ENCODE data around the gene ACER3. TPM values are rescaled to one million over a fixed set of nuclear protein-coding genes. Genes with fewer than 3 reads are reported as not detected.

The ACER3 gene
- total RNA-seq, 1 experiment from 2014 or later, result 21.0 TPM

- Mint-ChIP-seq H3K27me3 (ENCODE audit: unreplicated experiment) (no peaks in the 10 kb centered on the region), H3K36me3 (ENCODE audit: insufficient read depth, unreplicated experiment) (no peaks in the 10 kb centered on the region), H3K4me1 (ENCODE audit: low read depth, unreplicated experiment) (peaks cover 28% of the 10 kb centered on the region), H3K27ac (ENCODE audit: unreplicated experiment) (no peak overlapping the region), H3K9me3 (ENCODE audit: low read depth, unreplicated experiment) (no peaks in the 10 kb centered on the region), H3K4me3 (ENCODE audit: low read depth, unreplicated experiment) (no peak overlapping the region)
- no TSS peak for BruUV-seq (replicated peaks)
- no peak for DNase-seq
- no peak for TF ChIP-seq CTCF (IDR thresholded peaks at IDR 0.05; ENCODE audit: unreplicated experiment)
- CTCF ChIA-PET, result no interaction called here
- intact Hi-C loops (cut with micrococcal nuclease; ENCODE audit: unreplicated experiment), result no loop called here
Measured at GRCh38 chr11:76890329-76890728, 29.6 kb downstream of the ACER3 start.

DNA sequence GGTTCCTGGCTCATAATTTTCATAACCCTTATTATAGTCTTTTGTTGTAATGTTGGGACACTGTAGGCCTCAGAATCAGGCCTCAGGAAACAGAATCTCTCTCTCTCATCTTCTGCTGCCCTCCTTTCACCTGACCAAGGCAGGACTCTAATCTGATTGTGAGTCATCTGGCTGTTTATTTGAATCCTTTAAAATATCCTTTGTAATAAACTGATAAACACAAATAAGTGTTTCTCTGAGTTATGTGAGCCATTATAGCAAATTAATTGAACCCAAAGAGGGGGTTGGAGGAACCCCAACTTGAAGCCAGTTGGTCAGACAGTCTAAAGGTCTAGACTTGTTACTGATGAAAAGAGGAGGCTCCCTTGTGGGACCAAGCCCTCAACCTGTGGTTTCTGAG lies 30.6 kb downstream of the ACER3 start:
- CTCF ChIA-PET, result no interaction called here
- Mint-ChIP-seq H3K4me1 (ENCODE audit: low read depth, unreplicated experiment) (peaks cover 19% of the 10 kb centered on the region), H3K4me3 (ENCODE audit: low read depth, unreplicated experiment) (no peak overlapping the region), H3K36me3 (ENCODE audit: insufficient read depth, unreplicated experiment) (no peaks in the 10 kb centered on the region), H3K27ac (ENCODE audit: unreplicated experiment) (no peak overlapping the region), H3K9me3 (ENCODE audit: low read depth, unreplicated experiment) (no peaks in the 10 kb centered on the region), H3K27me3 (ENCODE audit: unreplicated experiment) (no peaks in the 10 kb centered on the region)
- no peak for TF ChIP-seq CTCF (IDR thresholded peaks at IDR 0.05; ENCODE audit: unreplicated experiment)
- BruUV-seq (replicated peaks), result no TSS peak
- DNase-seq, result no peak
- intact Hi-C loops (cut with micrococcal nuclease; ENCODE audit: unreplicated experiment), result no loop called here

DNA sequence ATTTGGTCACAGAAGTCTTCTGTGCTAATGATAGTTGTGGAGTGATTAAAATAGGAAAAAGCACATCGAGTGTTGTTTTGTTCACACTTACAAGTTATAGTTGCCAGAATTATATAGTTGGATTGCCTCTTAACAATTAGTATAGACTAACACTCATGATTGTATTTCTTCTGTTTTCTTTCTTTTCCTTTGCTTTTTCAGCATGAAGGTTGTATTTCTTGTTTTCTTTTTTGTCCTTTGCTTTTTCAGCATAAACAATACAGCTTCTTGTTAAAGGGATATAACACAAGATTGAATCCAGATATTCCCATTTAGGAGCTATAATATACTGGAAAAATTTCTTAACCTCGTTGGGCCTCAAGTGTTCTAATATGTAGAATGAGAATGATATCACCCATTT lies 31.1 kb downstream of the ACER3 start:
- no peak for DNase-seq
- CTCF ChIA-PET, result no interaction called here
- Mint-ChIP-seq H3K4me1 (ENCODE audit: low read depth, unreplicated experiment) (peaks cover 14% of the 10 kb centered on the region), H3K36me3 (ENCODE audit: insufficient read depth, unreplicated experiment) (no peaks in the 10 kb centered on the region), H3K4me3 (ENCODE audit: low read depth, unreplicated experiment) (no peak overlapping the region), H3K27ac (ENCODE audit: unreplicated experiment) (no peak overlapping the region), H3K9me3 (ENCODE audit: low read depth, unreplicated experiment) (no peaks in the 10 kb centered on the region), H3K27me3 (ENCODE audit: unreplicated experiment) (no peaks in the 10 kb centered on the region)
- no peak for TF ChIP-seq CTCF (IDR thresholded peaks at IDR 0.05; ENCODE audit: unreplicated experiment)
- intact Hi-C loops (cut with micrococcal nuclease; ENCODE audit: unreplicated experiment), result no loop called here
- no TSS peak for BruUV-seq (replicated peaks)

DNA sequence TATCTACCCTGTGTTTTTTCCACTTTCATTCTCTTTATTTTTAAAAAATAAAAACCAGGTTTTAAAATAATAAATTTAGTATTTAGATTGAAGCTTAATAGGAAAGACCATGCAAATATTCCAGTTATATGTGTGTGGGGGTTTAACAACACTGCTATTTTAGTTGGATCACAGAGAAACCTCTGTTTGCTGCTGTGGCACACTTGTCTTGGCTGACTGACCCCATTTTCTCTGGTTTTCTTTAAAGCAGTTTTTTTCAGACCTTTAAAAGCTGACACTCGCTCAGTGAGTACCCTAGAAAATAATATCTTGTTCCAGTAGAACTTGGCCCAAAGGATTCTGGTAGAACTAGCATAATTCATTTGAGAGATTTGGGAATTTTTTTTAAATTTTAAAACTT lies 31.6 kb downstream of the ACER3 start:
- no peak for TF ChIP-seq CTCF (IDR thresholded peaks at IDR 0.05; ENCODE audit: unreplicated experiment)
- H3K27me3 Mint-ChIP-seq (ENCODE audit: unreplicated experiment), result no peaks in the 10 kb centered on the region
- no peaks in the 10 kb centered on the region for H3K36me3 Mint-ChIP-seq (ENCODE audit: insufficient read depth, unreplicated experiment)
- no peaks in the 10 kb centered on the region for H3K9me3 Mint-ChIP-seq (ENCODE audit: low read depth, unreplicated experiment)
- H3K4me3 Mint-ChIP-seq (ENCODE audit: low read depth, unreplicated experiment), result no peak overlapping the region
- intact Hi-C loops (cut with micrococcal nuclease; ENCODE audit: unreplicated experiment), result no loop called here
- H3K27ac Mint-ChIP-seq (ENCODE audit: unreplicated experiment), result no peak overlapping the region
- CTCF ChIA-PET, result no interaction called here
- DNase-seq, result no peak
- peaks cover 9% of the 10 kb centered on the region for H3K4me1 Mint-ChIP-seq (ENCODE audit: low read depth, unreplicated experiment)
- no TSS peak for BruUV-seq (replicated peaks)

GRCh38 chr11:76897233-76897632 lies 36.5 kb downstream of the ACER3 start:
- intact Hi-C loops (cut with micrococcal nuclease; ENCODE audit: unreplicated experiment), result no loop called here
- Mint-ChIP-seq H3K4me1 (ENCODE audit: low read depth, unreplicated experiment) (no peaks in the 10 kb centered on the region), H3K4me3 (ENCODE audit: low read depth, unreplicated experiment) (no peak overlapping the region), H3K36me3 (ENCODE audit: insufficient read depth, unreplicated experiment) (no peaks in the 10 kb centered on the region), H3K27me3 (ENCODE audit: unreplicated experiment) (no peaks in the 10 kb centered on the region), H3K9me3 (ENCODE audit: low read depth, unreplicated experiment) (no peaks in the 10 kb centered on the region), H3K27ac (ENCODE audit: unreplicated experiment) (no peak overlapping the region)
- TF ChIP-seq CTCF (IDR thresholded peaks at IDR 0.05; ENCODE audit: unreplicated experiment), result no peak
- DNase-seq, result no peak
- no TSS peak for BruUV-seq (replicated peaks)
- CTCF ChIA-PET, result no interaction called here
